CD14-positive monocyte (primary cell): ENCODE data around the gene RSBN1. TPM values are rescaled to one million over a fixed set of nuclear protein-coding genes. Genes with fewer than 3 reads are reported as not detected.

Experiments used
- DNase-seq, 3 donors: peaks; one replicate each; pipeline ENCODE4 v3.0.0-alpha.2; 2011 to 2022
- H2AFZ ChIP-seq: 2 replicates; pipeline ENCODE4 v1.6.0; 2012; ENCODE audit warnings: mild to moderate bottlenecking, low read depth, low read length, inconsistent platforms; ENCODE audit not compliant: insufficient read depth, poor library complexity, severe bottlenecking
- H3K27ac ChIP-seq, 2 donors: 1 replicate in 1 of 2; 2 replicates in 1 of 2; pipeline ENCODE4 v1.5.1; 2012 to 2013; ENCODE audit warnings: low read length in 2 of 2, control low read depth in 1 of 2, inconsistent platforms in 1 of 2, low read depth in 1 of 2, mild to moderate bottlenecking in 1 of 2
- H3K27me3 ChIP-seq, 2 donors: one replicate each; pipeline versions ENCODE4 v1.6.0 to v1.6.1; 2011 to 2013; ENCODE audit warnings: low read length in 2 of 2; ENCODE audit not compliant: control insufficient read depth in 2 of 2, insufficient read depth in 2 of 2
- H3K36me3 ChIP-seq, 2 donors: replicated peaks in 1 of 2; 1 replicate in 1 of 2; 2 replicates in 1 of 2; pipeline versions ENCODE4 v1.5.1 to v1.6.1; 2012 to 2013; ENCODE audit warnings: low read length in 2 of 2, control low read depth in 1 of 2, inconsistent platforms in 1 of 2, mild to moderate bottlenecking in 1 of 2; ENCODE audit not compliant: insufficient read depth in 2 of 2, control insufficient read depth in 1 of 2
- H3K4me1 ChIP-seq, 2 donors: 1 replicate in 1 of 2; 2 replicates in 1 of 2; pipeline versions ENCODE4 v1.5.1 to v1.6.1; 2012 to 2013; ENCODE audit warnings: low read length in 2 of 2, control low read depth in 1 of 2, inconsistent platforms in 1 of 2, mild to moderate bottlenecking in 1 of 2, moderate library complexity in 1 of 2; ENCODE audit not compliant: insufficient read depth in 2 of 2, control insufficient read depth in 1 of 2
- H3K4me2 ChIP-seq: replicated peaks from 2 replicates; pipeline ENCODE3; 2012; ENCODE audit warnings: low read length, moderate library complexity, mild to moderate bottlenecking; ENCODE audit not compliant: poor library complexity, severe bottlenecking; ENCODE audit errors: extremely low read depth
- H3K4me3 ChIP-seq, 3 experiments: fragments of 200-600 bp in 1 of 3; sonication (generic) in 1 of 3; replicated peaks in 1 of 3; 1 replicate in 2 of 3; 2 replicates in 1 of 3; pipeline ENCODE4 v1.5.1; 2011 to 2013; ENCODE audit warnings: low read length in 3 of 3, mild to moderate bottlenecking in 3 of 3, control low read depth in 2 of 3, low read depth in 2 of 3, inconsistent platforms in 1 of 3, moderate library complexity in 1 of 3
- H3K79me2 ChIP-seq: 2 replicates; pipeline ENCODE4 v1.6.0; 2012; ENCODE audit warnings: mild to moderate bottlenecking, control low read depth, inconsistent platforms, low read length, moderate library complexity; ENCODE audit not compliant: insufficient read depth
- H3K9ac ChIP-seq: 2 replicates; pipeline ENCODE4 v1.6.0; 2017; ENCODE audit warnings: low read length, mild to moderate bottlenecking; ENCODE audit not compliant: insufficient read depth, poor library complexity, severe bottlenecking
- H3K9me3 ChIP-seq, 2 donors: replicated peaks in 1 of 2; 1 replicate in 1 of 2; 2 replicates in 1 of 2; pipeline versions ENCODE4 v1.5.1 to v1.6.1; 2012 to 2013; ENCODE audit warnings: low read length in 2 of 2, control low read depth in 1 of 2; ENCODE audit not compliant: control insufficient read depth in 1 of 2, insufficient read depth in 1 of 2
- H4K20me1 ChIP-seq: 2 replicates; pipeline ENCODE4 v1.6.0; 2012; ENCODE audit warnings: mild to moderate bottlenecking, low read length, control low read depth, moderate library complexity; ENCODE audit not compliant: insufficient read depth
- H3K27ac Mint-ChIP-seq, 7 donors: one replicate each; pipeline ENCODE4 v1.8.0; 2020; ENCODE audit warnings: mild to moderate bottlenecking in 7 of 7, mixed read lengths in 7 of 7, moderate library complexity in 6 of 7, inconsistent platforms in 2 of 7
- H3K27me3 Mint-ChIP-seq, 3 donors: one replicate each; pipeline ENCODE4 v1.8.0; 2021 to 2022; ENCODE audit warnings: low read depth in 3 of 3, mild to moderate bottlenecking in 3 of 3, mixed read lengths in 3 of 3, moderate library complexity in 3 of 3, inconsistent platforms in 1 of 3
- H3K36me3 Mint-ChIP-seq, 2 donors: one replicate each; pipeline ENCODE4 v1.8.0; 2020; ENCODE audit warnings: mixed read lengths in 2 of 2, inconsistent platforms in 1 of 2, mild to moderate bottlenecking in 1 of 2
- H3K4me1 Mint-ChIP-seq: one replicate; pipeline ENCODE4 v1.8.0; 2020; ENCODE audit warnings: mild to moderate bottlenecking, mixed read lengths
- H3K4me3 Mint-ChIP-seq, 2 donors: one replicate each; pipeline ENCODE4 v1.8.0; 2020; ENCODE audit warnings: mild to moderate bottlenecking in 2 of 2, mixed read lengths in 2 of 2, moderate library complexity in 1 of 2
- H3K9me3 Mint-ChIP-seq, 7 donors: one replicate each; pipeline ENCODE4 v1.8.0; 2020 to 2022; ENCODE audit warnings: mixed read lengths in 7 of 7, mild to moderate bottlenecking in 6 of 7, moderate library complexity in 6 of 7, inconsistent platforms in 2 of 7
- WGBS: methylation state at CpG from one replicate; pipeline ENCODE4 v1.1.5; 2013; ENCODE audit warnings: missing lambda C conversion rate; ENCODE audit not compliant: insufficient coverage; 5-methylcytosine and 5-hydroxymethylcytosine counted together
- intact Hi-C, 2 donors: fragments of 100-400 bp; cut with micrococcal nuclease; formaldehyde crosslinking; loops; one replicate each; pipeline versions ENCODE4 v1.15.0 to v1.15.1; 2023
- polyA plus RNA-seq, 3 donors: library from polyadenylated mRNA; depleted of rRNA in 1 of 3; unstranded in 2 of 3; stranded (reverse) in 1 of 3; fragments of 300-500 nt in 2 of 3; fragments of >200 nt in 1 of 3; fragmentation: Illumina TruSeq in 2 of 3; gene quantifications; 1 replicate in 2 of 3; 2 replicates in 1 of 3; pipeline ENCODE4 v1.2.3, GENCODE V29; 2012 to 2021
- TF ChIP-seq, protein P1 (sequence below): fragments of 200-600 bp; IDR thresholded peaks from one replicate; pipeline ENCODE4 v1.8.0; 2022; ENCODE audit warnings: antibody characterized with exemption, mild to moderate bottlenecking

Gene RSBN1
- polyA plus RNA-seq, 3 donors: 6.5 to 9.0 (median 8.9) TPM

DNA sequence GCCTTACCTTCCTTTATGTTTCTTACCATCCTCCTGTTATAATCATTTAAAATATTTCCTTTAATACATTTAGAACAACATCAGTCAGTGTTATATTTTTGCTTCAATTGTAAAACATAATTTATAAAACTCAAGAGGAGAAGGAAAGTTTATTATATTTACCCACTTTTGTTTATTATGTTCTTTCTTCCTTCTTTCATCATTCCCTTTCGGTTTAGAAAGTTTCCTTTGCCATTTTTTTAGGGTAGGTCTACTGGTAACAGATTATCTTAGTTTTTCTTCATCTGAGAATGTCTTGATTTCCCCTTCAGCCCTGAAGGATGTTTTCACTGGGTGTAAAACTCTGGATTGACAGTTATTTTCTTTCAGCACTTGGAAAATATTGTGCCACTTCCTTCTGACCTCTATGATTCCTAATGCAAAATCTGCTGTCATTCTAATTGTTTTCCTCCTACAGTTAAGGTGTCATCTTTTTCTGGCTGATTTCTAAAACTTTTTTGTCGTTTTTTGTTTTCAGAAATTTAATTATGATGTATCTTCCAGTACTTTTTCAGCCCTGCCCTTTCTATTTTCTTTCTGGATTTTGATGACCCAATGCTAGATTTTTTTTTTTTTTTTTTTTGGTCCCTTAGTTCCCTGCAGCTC is 34.2 kb upstream of the RSBN1 start:
- H3K9ac ChIP-seq: no peak overlapping the region
- no peaks in the 10 kb centered on the region for H4K20me1 ChIP-seq
- H3K9me3 ChIP-seq: peaks cover 0 to 4% of the 10 kb centered on the region in 2 donors
- Mint-ChIP-seq H3K4me3 (no peak overlapping the region), H3K36me3 (peaks cover 56 to 74% of the 10 kb centered on the region in 2 donors), H3K27me3 (peaks cover 0 to 1% (median 0%) of the 10 kb centered on the region in 3 donors), H3K4me1 (peaks cover 25% of the 10 kb centered on the region), H3K27ac (peak overlapping the region in 1 of 7 donors; percentile 4), H3K9me3 (peaks cover 7 to 17% (median 12%) of the 10 kb centered on the region in 7 donors)
- intact Hi-C loops: loop anchor here in 1 of 2 donors (5.0 kb wide), 1 partner anchor 41 kb away; the partner anchor contains the start of gene BCL2L15
- H3K27ac ChIP-seq: no peak overlapping the region
- no peaks in the 10 kb centered on the region for H3K27me3 ChIP-seq
- no peak overlapping the region for H3K4me3 ChIP-seq
- no peak overlapping the region for H3K4me2 ChIP-seq
- no peak for DNase-seq
- peaks cover 17 to 20% of the 10 kb centered on the region in 2 donors for H3K4me1 ChIP-seq
- peaks cover 2% of the 10 kb centered on the region for H3K79me2 ChIP-seq
- H2AFZ ChIP-seq: no peak overlapping the region
- WGBS: no CpG with 5 or more reads among the region's 2 CpGs
- TF ChIP-seq, protein P1, sequence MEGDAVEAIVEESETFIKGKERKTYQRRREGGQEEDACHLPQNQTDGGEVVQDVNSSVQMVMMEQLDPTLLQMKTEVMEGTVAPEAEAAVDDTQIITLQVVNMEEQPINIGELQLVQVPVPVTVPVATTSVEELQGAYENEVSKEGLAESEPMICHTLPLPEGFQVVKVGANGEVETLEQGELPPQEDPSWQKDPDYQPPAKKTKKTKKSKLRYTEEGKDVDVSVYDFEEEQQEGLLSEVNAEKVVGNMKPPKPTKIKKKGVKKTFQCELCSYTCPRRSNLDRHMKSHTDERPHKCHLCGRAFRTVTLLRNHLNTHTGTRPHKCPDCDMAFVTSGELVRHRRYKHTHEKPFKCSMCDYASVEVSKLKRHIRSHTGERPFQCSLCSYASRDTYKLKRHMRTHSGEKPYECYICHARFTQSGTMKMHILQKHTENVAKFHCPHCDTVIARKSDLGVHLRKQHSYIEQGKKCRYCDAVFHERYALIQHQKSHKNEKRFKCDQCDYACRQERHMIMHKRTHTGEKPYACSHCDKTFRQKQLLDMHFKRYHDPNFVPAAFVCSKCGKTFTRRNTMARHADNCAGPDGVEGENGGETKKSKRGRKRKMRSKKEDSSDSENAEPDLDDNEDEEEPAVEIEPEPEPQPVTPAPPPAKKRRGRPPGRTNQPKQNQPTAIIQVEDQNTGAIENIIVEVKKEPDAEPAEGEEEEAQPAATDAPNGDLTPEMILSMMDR: no peak
- peaks cover 39 to 72% of the 10 kb centered on the region in 2 donors for H3K36me3 ChIP-seq

DNA sequence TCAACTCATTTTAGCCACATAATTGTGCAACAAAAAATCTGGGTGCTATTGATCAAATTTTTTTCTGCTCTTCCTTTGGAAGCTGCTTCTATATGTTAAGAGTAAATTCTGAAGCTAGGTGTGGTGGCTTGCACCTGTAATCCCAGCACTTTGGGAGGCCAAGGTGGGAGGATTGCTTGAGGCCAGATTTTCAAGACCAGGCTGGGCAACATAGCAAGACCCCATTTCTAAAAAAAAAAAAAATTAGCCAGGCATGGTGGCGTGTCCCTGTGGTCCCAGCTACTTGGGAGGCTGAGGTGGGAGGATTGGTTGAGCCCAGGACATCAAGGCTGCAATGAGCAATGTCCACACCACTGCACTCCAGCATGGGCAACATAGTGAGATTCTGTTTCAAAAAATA is 24.3 kb upstream of the RSBN1 start:
- H3K36me3 ChIP-seq: peaks cover 44 to 78% of the 10 kb centered on the region in 2 donors
- TF ChIP-seq, protein P1: no peak

More for the DNA sequence above, 24.3 kb upstream of the RSBN1 start:
- Histone ChIP-seq H3K9ac (no peak overlapping the region), H3K27me3 (no peaks in the 10 kb centered on the region), H3K9me3 (no peaks in the 10 kb centered on the region), H3K4me3 (no peak overlapping the region), H3K4me1 (no peaks in the 10 kb centered on the region), H2AFZ (no peak overlapping the region), H3K79me2 (peaks cover 8% of the 10 kb centered on the region), H3K27ac (no peak overlapping the region), H4K20me1 (no peaks in the 10 kb centered on the region), H3K4me2 (no peak overlapping the region)
- H3K4me3 Mint-ChIP-seq: no peak overlapping the region
- H3K36me3 Mint-ChIP-seq: peaks cover 53 to 72% of the 10 kb centered on the region in 2 donors
- peak overlapping the region in 1 of 7 donors; percentile 16 for H3K27ac Mint-ChIP-seq
- no peak for DNase-seq
- no peaks in the 10 kb centered on the region for H3K4me1 Mint-ChIP-seq
- intact Hi-C loops: loop anchor here (2.0 to 10.0 kb wide), 3 partner anchors 68 to 448 kb away; partner anchors contain the start of genes DCLRE1B (in 2 of the 2) and AP4B1 (in 1 of the 2)
- WGBS: no CpG with 5 or more reads among the region's 1 CpG
- H3K9me3 Mint-ChIP-seq: peaks cover 0 to 3% (median 0%) of the 10 kb centered on the region in 7 donors
- peaks cover 0 to 1% (median 0%) of the 10 kb centered on the region in 3 donors for H3K27me3 Mint-ChIP-seq
